Endodermal cell (in vitro differentiated cells): ENCODE results near the gene ATXN7. TPM values are rescaled to one million over a fixed set of nuclear protein-coding genes. Genes with fewer than 3 reads are reported as not detected.

ENCODE experiments used
- DNase-seq: peaks from one replicate; pipeline ENCODE4 v3.0.0-alpha.2; 2017
- H3K27ac ChIP-seq: 2 replicates; pipeline ENCODE4 v1.5.1; 2013; ENCODE audit warnings: mild to moderate bottlenecking, low read depth, low read length, moderate library complexity
- H3K27me3 ChIP-seq: 2 replicates; pipeline ENCODE4 v1.6.1; 2013; ENCODE audit warnings: mild to moderate bottlenecking, low read length, moderate library complexity; ENCODE audit not compliant: insufficient read depth, control insufficient read depth, poor library complexity, severe bottlenecking
- H3K36me3 ChIP-seq: 2 replicates; pipeline ENCODE4 v1.7.0; 2013; ENCODE audit warnings: mild to moderate bottlenecking, low read length, moderate library complexity; ENCODE audit not compliant: control insufficient read depth, insufficient read depth
- H3K4me1 ChIP-seq: one replicate; pipeline ENCODE4 v1.7.0; 2013; ENCODE audit warnings: low read length; ENCODE audit not compliant: control insufficient read depth, insufficient read depth
- H3K4me3 ChIP-seq: 2 replicates; pipeline ENCODE4 v1.5.1; 2013; ENCODE audit warnings: mild to moderate bottlenecking, low read length, moderate library complexity
- H3K9ac ChIP-seq: 2 replicates; pipeline ENCODE4 v1.6.1; 2013; ENCODE audit warnings: mild to moderate bottlenecking, low read length, moderate library complexity; ENCODE audit not compliant: poor library complexity, severe bottlenecking; ENCODE audit errors: extremely low read depth
- H3K9me3 ChIP-seq: 2 replicates; pipeline ENCODE4 v1.6.1; 2013; ENCODE audit warnings: mild to moderate bottlenecking, low read length, moderate library complexity; ENCODE audit not compliant: control insufficient read depth
- H3K27ac Mint-ChIP-seq: 2 replicates; pipeline ENCODE4 v1.8.0; 2020; ENCODE audit warnings: mixed read lengths
- H3K27me3 Mint-ChIP-seq: 2 replicates; pipeline ENCODE4 v1.8.0; 2021; ENCODE audit warnings: mild to moderate bottlenecking, mixed read lengths; ENCODE audit not compliant: insufficient read depth
- H3K36me3 Mint-ChIP-seq: 2 replicates; pipeline ENCODE4 v1.8.0; 2020; ENCODE audit warnings: low read depth, mixed read lengths
- H3K4me1 Mint-ChIP-seq: 2 replicates; pipeline ENCODE4 v1.8.0; 2020; ENCODE audit warnings: mixed read lengths
- H3K4me3 Mint-ChIP-seq: 2 replicates; pipeline ENCODE4 v1.8.0; 2020; ENCODE audit warnings: mild to moderate bottlenecking, moderate library complexity, mixed read lengths
- H3K9me3 Mint-ChIP-seq: 2 replicates; pipeline ENCODE4 v1.8.0; 2020; ENCODE audit warnings: mild to moderate bottlenecking, mixed read lengths
- WGBS, 2 experiments: methylation state at CpG; one replicate each; pipeline versions ENCODE4 v1.1.5 to v1.1.7; 2013; ENCODE audit warnings: missing lambda C conversion rate in 2 of 2, mixed read lengths in 1 of 2; ENCODE audit not compliant: insufficient coverage in 1 of 2, insufficient read length in 1 of 2; 5-methylcytosine and 5-hydroxymethylcytosine counted together
- total RNA-seq, 2 donors: library from RNA; stranded (reverse); fragmentation: NEBNext Ultra II Directional in 1 of 2; extraction: Animal tissue kit (Norgen Biotek cat#: 25700) in 1 of 2; gene quantifications; 2 replicates in 1 of 2; 3 replicates in 1 of 2; pipeline ENCODE4 v1.2.1, GENCODE V29; 2021
- TF ChIP-seq, protein P1 (sequence below): fragments of 200-600 bp; sonication (generic); conservative IDR thresholded peaks from 2 replicates; pipeline ENCODE4 v1.5.0; 2021; ENCODE audit warnings: antibody characterized with exemption, mild to moderate bottlenecking

The ATXN7 gene
- total RNA-seq, 2 donors from 2014 or later, result 28.1 to 28.8 TPM

DNA sequence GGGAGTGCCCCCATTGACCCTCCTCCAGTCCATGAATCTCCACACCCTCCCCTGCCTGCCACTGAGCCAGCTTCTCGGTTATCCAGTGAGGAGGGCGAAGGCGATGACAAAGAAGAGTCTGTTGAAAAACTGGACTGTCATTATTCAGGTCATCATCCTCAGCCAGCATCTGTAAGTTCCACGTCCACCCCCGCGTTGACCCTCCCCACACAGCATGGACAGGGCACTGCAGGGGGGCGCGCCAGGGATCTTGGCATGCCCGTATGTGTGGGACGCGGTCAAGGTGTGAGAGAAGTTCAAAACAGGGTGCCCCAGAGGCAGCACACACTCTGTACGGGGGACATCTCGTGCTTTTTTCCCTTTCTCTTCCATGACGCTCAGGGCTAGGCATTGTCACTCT, 126.5 kb downstream of the ATXN7 start:
- no peaks in the 10 kb centered on the region for H3K27me3 ChIP-seq
- H3K36me3 Mint-ChIP-seq, result peaks cover 53% of the 10 kb centered on the region

DNA sequence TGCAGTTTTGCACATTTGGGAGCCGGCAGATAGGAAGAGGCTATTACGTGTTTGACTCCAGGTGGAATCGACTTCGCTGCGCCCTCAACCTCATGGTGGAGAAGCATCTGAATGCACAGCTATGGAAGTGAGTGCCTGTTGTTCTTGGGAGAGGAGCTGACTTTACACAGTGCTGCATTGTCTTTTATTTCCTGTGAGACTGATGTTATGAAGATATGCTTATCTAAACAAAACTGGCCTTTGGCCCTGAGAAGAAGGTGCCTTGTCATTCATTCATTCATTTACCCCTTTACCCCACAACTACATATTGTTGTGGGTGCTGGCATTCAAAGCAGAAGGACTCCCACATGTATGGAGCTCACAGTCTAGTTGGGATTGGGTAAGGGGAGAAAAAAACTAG, 127.1 kb downstream of the ATXN7 start:
- no peak for DNase-seq
- H3K4me3 Mint-ChIP-seq, result no peak overlapping the region
- no peaks in the 10 kb centered on the region for H3K27me3 Mint-ChIP-seq
- peaks cover 57% of the 10 kb centered on the region for H3K36me3 Mint-ChIP-seq
- H3K9me3 ChIP-seq, result no peaks in the 10 kb centered on the region
- WGBS, 2 experiments, result 95 to 97% methylated on average over 5 of the region's 5 CpGs
- H3K4me1 ChIP-seq, result peaks cover 7% of the 10 kb centered on the region
- no peak overlapping the region for H3K27ac ChIP-seq
- H3K9me3 Mint-ChIP-seq, result no peaks in the 10 kb centered on the region
- H3K27ac Mint-ChIP-seq, result no peak overlapping the region
- peaks cover 20% of the 10 kb centered on the region for H3K4me1 Mint-ChIP-seq
- no peaks in the 10 kb centered on the region for H3K27me3 ChIP-seq
- TF ChIP-seq, protein P1, sequence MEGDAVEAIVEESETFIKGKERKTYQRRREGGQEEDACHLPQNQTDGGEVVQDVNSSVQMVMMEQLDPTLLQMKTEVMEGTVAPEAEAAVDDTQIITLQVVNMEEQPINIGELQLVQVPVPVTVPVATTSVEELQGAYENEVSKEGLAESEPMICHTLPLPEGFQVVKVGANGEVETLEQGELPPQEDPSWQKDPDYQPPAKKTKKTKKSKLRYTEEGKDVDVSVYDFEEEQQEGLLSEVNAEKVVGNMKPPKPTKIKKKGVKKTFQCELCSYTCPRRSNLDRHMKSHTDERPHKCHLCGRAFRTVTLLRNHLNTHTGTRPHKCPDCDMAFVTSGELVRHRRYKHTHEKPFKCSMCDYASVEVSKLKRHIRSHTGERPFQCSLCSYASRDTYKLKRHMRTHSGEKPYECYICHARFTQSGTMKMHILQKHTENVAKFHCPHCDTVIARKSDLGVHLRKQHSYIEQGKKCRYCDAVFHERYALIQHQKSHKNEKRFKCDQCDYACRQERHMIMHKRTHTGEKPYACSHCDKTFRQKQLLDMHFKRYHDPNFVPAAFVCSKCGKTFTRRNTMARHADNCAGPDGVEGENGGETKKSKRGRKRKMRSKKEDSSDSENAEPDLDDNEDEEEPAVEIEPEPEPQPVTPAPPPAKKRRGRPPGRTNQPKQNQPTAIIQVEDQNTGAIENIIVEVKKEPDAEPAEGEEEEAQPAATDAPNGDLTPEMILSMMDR, result no peak
- H3K4me3 ChIP-seq, result no peak overlapping the region
- no peak overlapping the region for H3K9ac ChIP-seq
- peaks cover 87% of the 10 kb centered on the region for H3K36me3 ChIP-seq

More for the DNA sequence above, 126.5 kb downstream of the ATXN7 start:
- Mint-ChIP-seq H3K27ac (no peak overlapping the region), H3K27me3 (no peaks in the 10 kb centered on the region), H3K4me1 (peaks cover 25% of the 10 kb centered on the region), H3K9me3 (no peaks in the 10 kb centered on the region), H3K4me3 (no peak overlapping the region)
- Histone ChIP-seq H3K4me3 (no peak overlapping the region), H3K9me3 (no peaks in the 10 kb centered on the region), H3K27ac (no peak overlapping the region), H3K36me3 (peaks cover 82% of the 10 kb centered on the region), H3K9ac (no peak overlapping the region), H3K4me1 (peaks cover 7% of the 10 kb centered on the region)
- TF ChIP-seq, protein P1, result no peak
- WGBS, 2 experiments, result 96 to 97% methylated on average over 14 of the region's 14 CpGs
- DNase-seq, result no peak

DNA sequence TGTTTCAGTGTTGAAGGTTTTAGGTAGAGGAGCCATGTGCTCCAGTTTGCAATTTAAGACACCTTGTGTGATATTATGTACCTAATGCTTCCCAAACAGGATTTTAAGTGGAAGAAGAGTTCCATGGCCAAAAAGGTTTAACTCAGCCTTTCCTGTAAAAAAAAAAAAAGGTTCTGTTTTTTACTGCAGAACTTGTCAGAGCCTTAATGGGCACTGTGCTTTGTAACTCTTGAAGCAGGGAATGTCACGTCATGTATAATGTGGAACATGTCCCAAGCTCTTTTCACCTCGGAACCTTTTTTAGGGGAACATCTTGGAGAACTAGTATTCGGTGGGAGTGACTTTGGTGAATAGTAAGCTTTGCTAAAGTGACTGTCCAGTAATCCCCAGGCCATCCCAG, 128.0 kb downstream of the ATXN7 start:
- no peaks in the 10 kb centered on the region for H3K27me3 Mint-ChIP-seq
- TF ChIP-seq, protein P1, result no peak
- H3K27ac Mint-ChIP-seq, result no peak overlapping the region
- Histone ChIP-seq H3K27me3 (no peaks in the 10 kb centered on the region), H3K4me1 (peaks cover under 1% of the 10 kb centered on the region), H3K27ac (no peak overlapping the region), H3K9me3 (no peaks in the 10 kb centered on the region), H3K36me3 (peaks cover 91% of the 10 kb centered on the region), H3K9ac (no peak overlapping the region), H3K4me3 (no peak overlapping the region)
- H3K36me3 Mint-ChIP-seq, result peaks cover 66% of the 10 kb centered on the region
- no peak for DNase-seq
- no peak overlapping the region for H3K4me3 Mint-ChIP-seq
- WGBS, 2 experiments, result 95 to 100% methylated on average over 1 to 3 of the region's 3 CpGs
- peaks cover 13% of the 10 kb centered on the region for H3K4me1 Mint-ChIP-seq
- H3K9me3 Mint-ChIP-seq, result no peaks in the 10 kb centered on the region
